Left colon (tissue), 2 donors: Measurements from ENCODE around the gene CRB1. TPM values are rescaled to one million over a fixed set of nuclear protein-coding genes. Genes with fewer than 3 reads are reported as not detected.

Source experiments
- ATAC-seq: fragments of 200-7000 bp; cut with Tn5 transposase; one replicate; pipeline ENCODE4 v1.9.1; 2020; ENCODE audit warnings: mild to moderate bottlenecking, moderate library complexity
- DNase-seq, 2 donors: peaks; one replicate each; pipeline ENCODE4 v3.0.0-alpha.2; 2020
- intact Hi-C, 2 donors: fragments of 100-400 bp; cut with DNase I in 1 of 2; cut with micrococcal nuclease in 1 of 2; formaldehyde crosslinking; loops; one replicate each; pipeline versions ENCODE4 v1.11.2 to v1.14.0; 2022; cut with DNase I, micrococcal nuclease
- long read RNA-seq: library from polyadenylated mRNA; unstranded; transcript quantifications from one replicate; pipeline ENCODE4 v2.0.0, GENCODE V29; 2021
- total RNA-seq, 2 donors: library from RNA; stranded (reverse); fragmentation: NEBNext Ultra II Directional; extraction: Animal tissue kit (Norgen Biotek cat#: 25700); gene quantifications; one replicate each; pipeline ENCODE4 v1.2.1, GENCODE V29; 2021
- donor health status: DM: no; HTN: no; CAD: no.
- donor health status: DM: yes; HTN: yes; CAD: no.

The CRB1 gene
- under 1 TPM in 1 of 2 donors, not detected in 1; 0.11 TPM for total RNA-seq
- long read RNA-seq = 0 reads

- ATAC-seq (no peak), DNase-seq (no peak)
Observed at GRCh38 chr1:197268012-197268411, at the start of gene CRB1. CRB1 (plus strand) TSS chr1:197268252; CDS start chr1:197268413, 161 bp downstream.

GRCh38 chr1:197218857-197219256 lies 49.2 kb upstream of the CRB1 start:
- intact Hi-C loops = no loop called here
- DNase-seq (no peak), ATAC-seq (no peak)

More at GRCh38 chr1:197268012-197268411, at the start of gene CRB1:
- intact Hi-C loops = no loop called here

GRCh38 chr1:197222025-197222685 lies 45.9 kb upstream of the CRB1 start:
- intact Hi-C loops = no loop called here
- DNase-seq = no peak
- no peak for ATAC-seq

GRCh38 chr1:197222780-197223179 lies 45.3 kb upstream of the CRB1 start:
- ATAC-seq (no peak), DNase-seq (no peak)
- intact Hi-C loops = no loop called here

- no peak for DNase-seq
- intact Hi-C loops = no loop called here
- no peak for ATAC-seq
Observed at GRCh38 chr1:197224160-197224559, 43.9 kb upstream of the CRB1 start.

- DNase-seq (no peak), ATAC-seq (no peak)
- intact Hi-C loops = no loop called here
Observed at GRCh38 chr1:197225611-197226010, 42.4 kb upstream of the CRB1 start.

GRCh38 chr1:197234581-197234980 lies 33.5 kb upstream of the CRB1 start:
- no peak for ATAC-seq
- DNase-seq = no peak
- intact Hi-C loops = no loop called here

GRCh38 chr1:197235355-197235754 lies 32.7 kb upstream of the CRB1 start:
- no peak for ATAC-seq
- intact Hi-C loops = no loop called here
- no peak for DNase-seq

GRCh38 chr1:197247465-197247864 lies 20.6 kb upstream of the CRB1 start:
- no peak for DNase-seq
- intact Hi-C loops = no loop called here
- ATAC-seq = no peak

GRCh38 chr1:197249324-197249723 lies 18.7 kb upstream of the CRB1 start:
- intact Hi-C loops = no loop called here
- ATAC-seq (no peak), DNase-seq (no peak)

- ATAC-seq (no peak), DNase-seq (no peak)
- intact Hi-C loops = no loop called here
Observed at GRCh38 chr1:197250616-197251015, 17.4 kb upstream of the CRB1 start.

- no peak for DNase-seq
- intact Hi-C loops = no loop called here
- no peak for ATAC-seq
Observed at GRCh38 chr1:197252973-197253372, 15.1 kb upstream of the CRB1 start.

- ATAC-seq = no peak
- intact Hi-C loops = no loop called here
- no peak for DNase-seq
Observed at GRCh38 chr1:197254866-197255265, 13.2 kb upstream of the CRB1 start.

GRCh38 chr1:197264936-197265567 lies 3.0 kb upstream of the CRB1 start:
- ATAC-seq = no peak
- DNase-seq = no peak
- intact Hi-C loops = no loop called here

- no peak for DNase-seq
- ATAC-seq = no peak
- intact Hi-C loops = no loop called here
Observed at GRCh38 chr1:197269053-197269452, 1.0 kb downstream of the CRB1 start.

- no peak for DNase-seq
- no peak for ATAC-seq
- intact Hi-C loops = no loop called here
Observed at GRCh38 chr1:197272791-197273190, 4.7 kb downstream of the CRB1 start.

GRCh38 chr1:197277166-197277565 lies 9.1 kb downstream of the CRB1 start:
- DNase-seq (no peak), ATAC-seq (no peak)
- intact Hi-C loops = no loop called here

GRCh38 chr1:197284325-197284724 lies 16.3 kb downstream of the CRB1 start:
- DNase-seq (no peak), ATAC-seq (no peak)
- intact Hi-C loops = no loop called here

- no peak for DNase-seq
- ATAC-seq = no peak
- intact Hi-C loops = no loop called here
Observed at GRCh38 chr1:197284966-197285365, 16.9 kb downstream of the CRB1 start.

- DNase-seq (no peak), ATAC-seq (no peak)
- intact Hi-C loops = no loop called here
Observed at GRCh38 chr1:197285526-197286205, 17.6 kb downstream of the CRB1 start.
